Motor neuron (in vitro differentiated cells): ENCODE data around the gene UNKL. TPM values are rescaled to one million over a fixed set of nuclear protein-coding genes. Genes with fewer than 3 reads are reported as not detected.

Source experiments
- ATAC-seq, 8 experiments: fragments of 200-7000 bp; cut with Tn5 transposase; replicated peaks in 6 of 8; 2 replicates each; pipeline ENCODE4 v1.8.0; 2021; ENCODE audit warnings: mild to moderate bottlenecking in 8 of 8, moderate library complexity in 8 of 8
- H3K27ac ChIP-seq, 2 donors: fragments of 250-450 bp; sonication (Bioruptor Pico); 2 replicates each; pipeline ENCODE4 v1.9.0; 2021; ENCODE audit warnings: antibody characterized with exemption in 2 of 2, mild to moderate bottlenecking in 2 of 2, moderate library complexity in 1 of 2
- H3K4me1 ChIP-seq, 2 donors: fragments of 250-450 bp; sonication (Bioruptor Pico); replicated peaks in 1 of 2; 2 replicates each; pipeline ENCODE4 v1.6.1; 2021; ENCODE audit warnings: antibody characterized with exemption in 2 of 2, mild to moderate bottlenecking in 2 of 2, moderate library complexity in 1 of 2
- H3K4me3 ChIP-seq, 5 donors: fragments of 250-450 bp; sonication (Bioruptor Pico); 2 replicates each; pipeline ENCODE4 v1.9.0; 2021; ENCODE audit warnings: antibody characterized with exemption in 5 of 5, mild to moderate bottlenecking in 5 of 5, moderate library complexity in 4 of 5
- WGBS, 10 experiments: fragments of 450-650 bp; shearing (Covaris generic); methylation state at CpG; one replicate each; pipeline ENCODE4 v1.0.0; 2022; 5-methylcytosine and 5-hydroxymethylcytosine counted together
- in situ Hi-C, 9 experiments: fragments of 400-800 bp; cut with MboI; loops; one replicate each; pipeline ENCODE4 v1.15.0; 2021; ENCODE audit warnings: low sequenced_read_pairs in 9 of 9, low pct_unique_long_range_greater_than_20kb in 2 of 9; ENCODE audit not compliant: unreplicated experiment in 9 of 9
- total RNA-seq, 8 experiments: library from RNA; unstranded; fragments of 300-600 nt; gene quantifications; 2 replicates each; pipeline versions ENCODE4 v1.2.3 to v1.2.4, GENCODE V29; 2022

UNKL gene
- total RNA-seq, 8 experiments from 2014 or later, result 4.0 to 34.7 (median 8.5) TPM

- in situ Hi-C loops, result no loop called here
- ATAC-seq, result no peak
- H3K4me1 ChIP-seq, result peaks cover 6 to 22% of the 10 kb centered on the region in 2 donors
- H3K4me3 ChIP-seq, result no peak overlapping the region
- no peak overlapping the region for H3K27ac ChIP-seq
- 76% methylated on average over 12 of the region's 63 CpGs; no CpG with 5 or more reads in 9 of the 10 experiments for WGBS, 10 experiments
Measured at GRCh38 chr16:1432388-1433262, 18.1 kb upstream of the UNKL start.

GRCh38 chr16:1431497-1432270 lies 17.2 kb upstream of the UNKL start:
- no peak for ATAC-seq
- Histone ChIP-seq H3K27ac (no peak overlapping the region), H3K4me1 (peaks cover 6 to 22% of the 10 kb centered on the region in 2 donors), H3K4me3 (no peak overlapping the region)
- in situ Hi-C loops, result no loop called here
- 40% methylated on average over 1 of the region's 20 CpGs; no CpG with 5 or more reads in 9 of the 10 experiments for WGBS, 10 experiments

- Histone ChIP-seq H3K4me1 (peaks cover 6 to 22% of the 10 kb centered on the region in 2 donors), H3K27ac (no peak within 1 kb of the TSS), H3K4me3 (no peak within 1 kb of the TSS)
- 47 to 90% (median 56%) methylated on average over 2 to 10 of the region's 35 CpGs; no CpG with 5 or more reads in 7 of the 10 experiments for WGBS, 10 experiments
- ATAC-seq, result peak in 5 of 8 experiments; percentile 10 to 74 (median 22)
- in situ Hi-C loops, result no loop called here
Measured at GRCh38 chr16:1430759-1431496, 16.4 kb upstream of the UNKL start, which contains the start of gene PERCC1. Gene PERCC1, plus strand, starts transcription at chr16:1431078. Its CDS starts 1,516 bp downstream, at chr16:1432594.

GRCh38 chr16:1430214-1430758 lies 15.8 kb upstream of the UNKL start:
- Histone ChIP-seq H3K4me3 (no peak overlapping the region), H3K27ac (no peak overlapping the region), H3K4me1 (peaks cover 6 to 22% of the 10 kb centered on the region in 2 donors)
- in situ Hi-C loops, result no loop called here
- peak in 1 of 8 experiments; percentile 5 for ATAC-seq
- WGBS, 10 experiments, result no CpG with 5 or more reads among the region's 14 CpGs

GRCh38 chr16:1429631-1430030 lies 15.1 kb upstream of the UNKL start:
- Histone ChIP-seq H3K4me3 (no peak overlapping the region), H3K4me1 (peaks cover 6 to 22% of the 10 kb centered on the region in 2 donors), H3K27ac (no peak overlapping the region)
- WGBS, 10 experiments, result 40 to 100% (median 80%) methylated on average over 1 of the region's 13 CpGs; no CpG with 5 or more reads in 7 of the 10 experiments
- in situ Hi-C loops, result no loop called here
- ATAC-seq, result no peak

- Histone ChIP-seq H3K4me3 (no peak overlapping the region), H3K4me1 (peaks cover 6 to 21% of the 10 kb centered on the region in 2 donors), H3K27ac (no peak overlapping the region)
- ATAC-seq, result peak in 1 of 8 experiments; percentile 12
- WGBS, 10 experiments, result 20 to 100% (median 70%) methylated on average over 1 to 2 of the region's 11 CpGs; no CpG with 5 or more reads in 4 of the 10 experiments
- in situ Hi-C loops, result no loop called here
Measured at GRCh38 chr16:1429012-1429411, 14.5 kb upstream of the UNKL start.

- Histone ChIP-seq H3K4me1 (peaks cover 6 to 19% of the 10 kb centered on the region in 2 donors), H3K27ac (no peak overlapping the region), H3K4me3 (no peak overlapping the region)
- WGBS, 10 experiments, result 35% methylated on average over 7 of the region's 21 CpGs; no CpG with 5 or more reads in 9 of the 10 experiments
- in situ Hi-C loops, result no loop called here
- ATAC-seq, result peak in 5 of 8 experiments; percentile 20 to 86 (median 81)
Measured at GRCh38 chr16:1428511-1428910, 14.0 kb upstream of the UNKL start.

GRCh38 chr16:1427473-1428461 lies 13.3 kb upstream of the UNKL start:
- 74 to 97% (median 85%) methylated on average over 4 to 6 of the region's 53 CpGs; no CpG with 5 or more reads in 7 of the 10 experiments for WGBS, 10 experiments
- H3K4me1 ChIP-seq, result peaks cover 6 to 19% of the 10 kb centered on the region in 2 donors
- H3K4me3 ChIP-seq, result no peak overlapping the region
- in situ Hi-C loops, result no loop called here
- no peak overlapping the region for H3K27ac ChIP-seq
- ATAC-seq, result peak in 1 of 8 experiments; percentile 1

- H3K4me3 ChIP-seq, result no peak overlapping the region
- peak in 5 of 8 experiments; percentile 15 to 23 (median 18) for ATAC-seq
- WGBS, 10 experiments, result 63 to 79% (median 71%) methylated on average over 3 to 15 of the region's 42 CpGs; no CpG with 5 or more reads in 6 of the 10 experiments
- peaks cover 6 to 19% of the 10 kb centered on the region in 2 donors for H3K4me1 ChIP-seq
- in situ Hi-C loops, result no loop called here
- no peak overlapping the region for H3K27ac ChIP-seq
Measured at GRCh38 chr16:1426734-1427471, 12.4 kb upstream of the UNKL start.

- Histone ChIP-seq H3K4me3 (no peak overlapping the region), H3K4me1 (peaks cover 8 to 15% of the 10 kb centered on the region in 2 donors), H3K27ac (no peak overlapping the region)
- 50 to 92% (median 88%) methylated on average over 1 to 11 of the region's 16 CpGs; no CpG with 5 or more reads in 3 of the 10 experiments for WGBS, 10 experiments
- no peak for ATAC-seq
- in situ Hi-C loops, result no loop called here
Measured at GRCh38 chr16:1425616-1426370, 11.3 kb upstream of the UNKL start.
